ENCODE data around the gene UNC13A. TPM values are rescaled to one million over a fixed set of nuclear protein-coding genes. Genes with fewer than 3 reads are reported as not detected.
A peak's percentile ranks its signal among the peaks of the same experiment; 100 is the strongest.

Gene UNC13A
- total RNA-seq, 1 experiment from 2014 or later, result 41.1 TPM

DNA sequence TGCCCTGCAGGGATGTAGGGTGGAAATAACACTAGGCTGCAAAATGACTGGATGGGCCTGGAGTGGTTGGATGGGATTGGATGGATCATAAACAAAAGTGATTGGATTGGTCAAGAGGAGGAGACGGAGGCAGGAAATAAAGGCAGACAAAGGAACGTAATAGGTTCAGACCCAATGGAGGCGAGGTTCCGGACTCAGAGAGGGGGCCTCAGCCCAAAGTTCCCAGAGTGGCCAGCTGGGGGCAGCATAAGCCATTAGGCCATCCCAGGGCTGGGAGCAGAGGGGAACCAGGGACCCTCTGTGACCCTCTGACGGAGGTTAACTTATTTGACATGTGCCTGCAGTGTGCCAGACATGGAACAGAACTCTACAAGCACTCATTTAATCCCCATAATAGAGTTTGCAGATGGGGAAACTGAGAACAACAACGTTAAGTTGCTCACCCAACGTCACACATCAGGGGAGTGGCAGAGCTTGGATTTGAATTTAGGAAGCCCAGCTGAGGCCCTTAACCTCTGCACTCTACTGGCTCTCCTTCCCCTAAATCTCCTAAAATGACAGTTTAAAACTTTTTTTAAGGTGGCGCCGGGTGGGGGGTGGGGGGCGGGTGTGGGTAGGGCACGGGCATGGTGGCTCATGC is 15.8 kb upstream of the UNC13A start:
- DNase-seq (ENCODE audit: low spot score) (peak; percentile 89), ATAC-seq (peak; percentile 83)
- H3K9me3 Mint-ChIP-seq, result no peaks in the 10 kb centered on the region; the same call in 1 of the 2 replicates
- TF ChIP-seq ZNF423 (CRISPR knock-in tag; IDR thresholded peaks at IDR 0.05), result no peak
- peak; percentile 83 for TF ChIP-seq CTCF (IDR thresholded peaks at IDR 0.05)
- no peak for TF ChIP-seq SOX15 (CRISPR knock-in tag; IDR thresholded peaks at IDR 0.05)
- TF ChIP-seq NFYB (CRISPR knock-in tag; conservative IDR thresholded peaks at IDR 0.05; ENCODE audit: low read depth), result 0 out of 2 replicates have a peak, but pooled peaks have one; percentile 21
- H3K27ac Mint-ChIP-seq, result no peak overlapping the region
- no peak overlapping the region for H3K4me3 Mint-ChIP-seq
- CTCF ChIA-PET, result interaction anchor here (0.5 to 2.6 kb wide), 26 partner anchors 11 to 250 kb away, joined by 3 to 26 read pairs (median 4); partner anchors contain the start of genes CCDC124, MAP1S and UNC13A
- H3K4me1 Mint-ChIP-seq, result peaks cover 4% of the 10 kb centered on the region; the same call in 1 of the 2 replicates
- POLR2A ChIA-PET, result no interaction called here
- no peaks in the 10 kb centered on the region for H3K36me3 Mint-ChIP-seq
- H3K27me3 Mint-ChIP-seq (ENCODE audit: low read depth), result peaks cover 30% of the 10 kb centered on the region

GRCh38 chr19:17695198-17695597 is 7.0 kb upstream of the UNC13A start:
- DNase-seq (ENCODE audit: low spot score), result no peak
- Mint-ChIP-seq H3K27ac (no peak overlapping the region), H3K27me3 (ENCODE audit: low read depth) (peaks cover 32% of the 10 kb centered on the region), H3K9me3 (no peaks in the 10 kb centered on the region), H3K4me3 (no peak overlapping the region), H3K36me3 (no peaks in the 10 kb centered on the region), H3K4me1 (no peaks in the 10 kb centered on the region)
- POLR2A ChIA-PET, result no interaction called here
- no peak for ATAC-seq
- CTCF ChIA-PET, result no interaction called here
- TF ChIP-seq ETV6 (CRISPR knock-in tag; IDR thresholded peaks at IDR 0.05) (no peak), E2F4 (CRISPR knock-in tag; IDR thresholded peaks at IDR 0.05; ENCODE audit: borderline replicate concordance, low read depth) (no peak), ZNF138 (CRISPR knock-in tag; conservative IDR thresholded peaks at IDR 0.05) (no peak), SP1 (CRISPR knock-in tag; conservative IDR thresholded peaks at IDR 0.05) (no peak), AR (CRISPR knock-in tag; IDR thresholded peaks at IDR 0.05) (no peak), MAX (CRISPR knock-in tag; IDR thresholded peaks at IDR 0.05) (no peak), GTF2I (CRISPR knock-in tag; conservative IDR thresholded peaks at IDR 0.05) (no peak), SMAD4 (CRISPR knock-in tag; IDR thresholded peaks at IDR 0.05) (no peak), NR1H2 (CRISPR knock-in tag; IDR thresholded peaks at IDR 0.05) (no peak), ZNF671 (CRISPR knock-in tag; IDR thresholded peaks at IDR 0.05) (no peak), GRHL2 (CRISPR knock-in tag; IDR thresholded peaks at IDR 0.05; ENCODE audit: insufficient replicate concordance, severe bottlenecking) (no peak), IRF2 (CRISPR knock-in tag; IDR thresholded peaks at IDR 0.05; ENCODE audit: borderline replicate concordance, low read depth) (no peak), ELF4 (CRISPR knock-in tag; IDR thresholded peaks at IDR 0.05; ENCODE audit: low read depth) (no peak), ZNF532 (CRISPR knock-in tag; IDR thresholded peaks at IDR 0.05; ENCODE audit: borderline replicate concordance) (no peak), NFE2L1 (CRISPR knock-in tag; IDR thresholded peaks at IDR 0.05) (no peak)
- TF ChIP-seq, protein P1, sequence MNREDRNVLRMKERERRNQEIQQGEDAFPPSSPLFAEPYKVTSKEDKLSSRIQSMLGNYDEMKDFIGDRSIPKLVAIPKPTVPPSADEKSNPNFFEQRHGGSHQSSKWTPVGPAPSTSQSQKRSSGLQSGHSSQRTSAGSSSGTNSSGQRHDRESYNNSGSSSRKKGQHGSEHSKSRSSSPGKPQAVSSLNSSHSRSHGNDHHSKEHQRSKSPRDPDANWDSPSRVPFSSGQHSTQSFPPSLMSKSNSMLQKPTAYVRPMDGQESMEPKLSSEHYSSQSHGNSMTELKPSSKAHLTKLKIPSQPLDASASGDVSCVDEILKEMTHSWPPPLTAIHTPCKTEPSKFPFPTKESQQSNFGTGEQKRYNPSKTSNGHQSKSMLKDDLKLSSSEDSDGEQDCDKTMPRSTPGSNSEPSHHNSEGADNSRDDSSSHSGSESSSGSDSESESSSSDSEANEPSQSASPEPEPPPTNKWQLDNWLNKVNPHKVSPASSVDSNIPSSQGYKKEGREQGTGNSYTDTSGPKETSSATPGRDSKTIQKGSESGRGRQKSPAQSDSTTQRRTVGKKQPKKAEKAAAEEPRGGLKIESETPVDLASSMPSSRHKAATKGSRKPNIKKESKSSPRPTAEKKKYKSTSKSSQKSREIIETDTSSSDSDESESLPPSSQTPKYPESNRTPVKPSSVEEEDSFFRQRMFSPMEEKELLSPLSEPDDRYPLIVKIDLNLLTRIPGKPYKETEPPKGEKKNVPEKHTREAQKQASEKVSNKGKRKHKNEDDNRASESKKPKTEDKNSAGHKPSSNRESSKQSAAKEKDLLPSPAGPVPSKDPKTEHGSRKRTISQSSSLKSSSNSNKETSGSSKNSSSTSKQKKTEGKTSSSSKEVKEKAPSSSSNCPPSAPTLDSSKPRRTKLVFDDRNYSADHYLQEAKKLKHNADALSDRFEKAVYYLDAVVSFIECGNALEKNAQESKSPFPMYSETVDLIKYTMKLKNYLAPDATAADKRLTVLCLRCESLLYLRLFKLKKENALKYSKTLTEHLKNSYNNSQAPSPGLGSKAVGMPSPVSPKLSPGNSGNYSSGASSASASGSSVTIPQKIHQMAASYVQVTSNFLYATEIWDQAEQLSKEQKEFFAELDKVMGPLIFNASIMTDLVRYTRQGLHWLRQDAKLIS (CRISPR knock-in tag; IDR thresholded peaks at IDR 0.05; ENCODE audit: borderline replicate concordance), result no peak

All from WTC11 (cell line).